Measurements from ENCODE around the gene FCAMR. TPM values are rescaled to one million over a fixed set of nuclear protein-coding genes. Genes with fewer than 3 reads are reported as not detected.

The FCAMR gene
- total and polyA plus RNA-seq, 2 of the 4 experiments (the other 2 are of a cell fraction), result not detected

- no peak overlapping the region for H2BK15ac ChIP-seq (ENCODE audit: low read depth, low read length)
- TF ChIP-seq MAFK (IDR thresholded peaks at IDR 0.05; ENCODE audit: low read depth, low read length) (no peak), RAD21 (IDR thresholded peaks at IDR 0.05; ENCODE audit: low read length) (no peak), RFX5 (IDR thresholded peaks at IDR 0.05; ENCODE audit: low read depth, low read length) (no peak)
- H4K20me1 ChIP-seq (ENCODE audit: insufficient read depth, low read length), result no peaks in the 10 kb centered on the region
- H2AK9ac ChIP-seq (replicated peaks; ENCODE audit: low read depth, low read length, poor library complexity), result no peak overlapping the region
- no peak overlapping the region for H3K27ac ChIP-seq (ENCODE audit: insufficient read depth, low read length)
- H3K18ac ChIP-seq (ENCODE audit: low read depth, low read length), result no peak overlapping the region
- no peaks in the 10 kb centered on the region for H3K36me3 ChIP-seq (ENCODE audit: control insufficient read depth, insufficient read depth, low read length)
- ChIA-PET CTCF (no interaction called here), POLR2A (ENCODE audit: unreplicated experiment) (no interaction called here)
- no peak overlapping the region for H3K14ac ChIP-seq (replicated peaks; ENCODE audit: low read depth, low read length)
- no peaks in the 10 kb centered on the region for H3K79me1 ChIP-seq (ENCODE audit: low read depth in 1 of 2, low read length in 2 of 2)
- H4K5ac ChIP-seq (ENCODE audit: low read depth, low read length), result no peak overlapping the region
- no peak overlapping the region for H2AK5ac ChIP-seq (ENCODE audit: low read depth, low read length)
- intact Hi-C loops (cut with micrococcal nuclease) (no loop called here), in situ Hi-C loops (cut with MboI; ENCODE audit: low sequenced_read_pairs) (no loop called here), dilution Hi-C loops (cut with HindIII; ENCODE audit: low sequenced_read_pairs, unreplicated experiment) (no loop called here)
- no peak overlapping the region for H2BK120ac ChIP-seq (ENCODE audit: low read depth, low read length)
- no TSS peak for BruUV-seq (replicated peaks)
- H3K4ac ChIP-seq (ENCODE audit: low read depth, low read length), result no peak overlapping the region
- H2BK20ac ChIP-seq (ENCODE audit: low read depth, low read length), result no peak overlapping the region
- no peaks in the 10 kb centered on the region for H3K4me1 ChIP-seq (ENCODE audit: control insufficient read depth, insufficient read depth, low read length)
- H4K91ac ChIP-seq (ENCODE audit: insufficient read depth, low read depth, low read length), result no peak overlapping the region
- no peak overlapping the region for H4K8ac ChIP-seq (ENCODE audit: low read depth in 2 of 2, low read length in 2 of 2)
- H3K23ac ChIP-seq (ENCODE audit: low read depth, low read length), result no peak overlapping the region
- H3K9me1 ChIP-seq (ENCODE audit: insufficient read depth, low read length), result 0 out of 2 replicates have a peak, but pooled peaks cover 2% of the 10 kb centered on the region
- no peak overlapping the region for H3K9ac ChIP-seq (ENCODE audit: low read depth, low read length)
- no peak overlapping the region for H3K56ac ChIP-seq (ENCODE audit: extremely low read depth, insufficient read depth, low read length)
- H2BK5ac ChIP-seq (ENCODE audit: low read depth, low read length, poor library complexity, severe bottlenecking), result no peak overlapping the region
- H3K9me3 ChIP-seq (ENCODE audit: control insufficient read depth, insufficient read depth, low read length), result no peaks in the 10 kb centered on the region
- no peak overlapping the region for H3K4me2 ChIP-seq (ENCODE audit: low read depth, low read length)
- H3K27me3 ChIP-seq (ENCODE audit: control insufficient read depth, insufficient read depth, low read length), result peaks cover 44% of the 10 kb centered on the region
- WGBS, 2 experiments (ENCODE audit: extremely low coverage in 2 of 2, insufficient read length in 1 of 2), result no CpG with 5 or more reads among the region's 1 CpG
- DNase-seq (no peak), ATAC-seq (ENCODE audit: low read depth) (no peak)
- H3K4me3 ChIP-seq (ENCODE audit: insufficient read depth, low read depth, low read length), result no peak overlapping the region
- H2AFZ ChIP-seq (replicated peaks; ENCODE audit: low read length, poor library complexity), result no peak overlapping the region
Observed at GRCh38 chr1:206975306-206975705, 5.0 kb upstream of the FCAMR start.

Measured in IMR-90 (cell line).